ENCODE results near the gene SLC9B2.
"Not testable (repeated sequence)": the region's sequence is repeated elsewhere in the genome, so short reads cannot be mapped to it uniquely, and the experiment has no call there.

SLC9B2 gene

GRCh38 chr4:103018391-103019307, 57.9 kb downstream of the SLC9B2 start:
- no peak for DNase-seq

GRCh38 chr4:103012551-103012950, 64.0 kb downstream of the SLC9B2 start:
- no peak for DNase-seq

- no peak for DNase-seq
Observed at GRCh38 chr4:103012060-103012459, 64.5 kb downstream of the SLC9B2 start.

- no peak for DNase-seq
Observed at GRCh38 chr4:103011378-103012025, 65.1 kb downstream of the SLC9B2 start.

GRCh38 chr4:103010804-103011203, 65.8 kb downstream of the SLC9B2 start:
- no peak for DNase-seq

GRCh38 chr4:103008875-103009729, 67.5 kb downstream of the SLC9B2 start:
- peak; percentile 63 for DNase-seq

GRCh38 chr4:103002551-103002950, 74.0 kb downstream of the SLC9B2 start:
- DNase-seq: no peak

- no peak for DNase-seq
Observed at GRCh38 chr4:102994803-102995202, 81.8 kb downstream of the SLC9B2 start.

GRCh38 chr4:102993985-102994384, 82.6 kb downstream of the SLC9B2 start:
- not testable (repeated sequence) for DNase-seq

- DNase-seq: no peak
Observed at GRCh38 chr4:102988429-102989020, 88.0 kb downstream of the SLC9B2 start.

GRCh38 chr4:102981005-102981404, 95.6 kb downstream of the SLC9B2 start:
- no peak for DNase-seq
